GM21619 (cell line): ENCODE data around the gene KCND3.

ENCODE experiments used
- ATAC-seq: cut with Tn5 transposase; IDR thresholded peaks from one replicate; pipeline ENCODE4 v1.9.1; 2021; ENCODE audit not compliant: unreplicated experiment

The KCND3 gene

GRCh38 chr1:111959436-111959835 is 30.0 kb downstream of the KCND3 start:
- no peak for ATAC-seq

GRCh38 chr1:111958851-111959250 is 30.6 kb downstream of the KCND3 start:
- no peak for ATAC-seq

GRCh38 chr1:111958075-111958474 is 31.4 kb downstream of the KCND3 start:
- no peak for ATAC-seq

- no peak for ATAC-seq
Measured at GRCh38 chr1:111956155-111956771, 33.2 kb downstream of the KCND3 start.

GRCh38 chr1:111955755-111956154 is 33.7 kb downstream of the KCND3 start:
- ATAC-seq, result no peak

GRCh38 chr1:111953797-111954196 is 35.7 kb downstream of the KCND3 start:
- ATAC-seq, result no peak

GRCh38 chr1:111952125-111952657 is 37.3 kb downstream of the KCND3 start:
- no peak for ATAC-seq

- no peak for ATAC-seq
Measured at GRCh38 chr1:111948209-111949171, 41.0 kb downstream of the KCND3 start.

- ATAC-seq, result no peak
Measured at GRCh38 chr1:111943846-111944749, 45.4 kb downstream of the KCND3 start.

- no peak for ATAC-seq
Measured at GRCh38 chr1:111943066-111943465, 46.4 kb downstream of the KCND3 start.

GRCh38 chr1:111938536-111938935 is 50.9 kb downstream of the KCND3 start:
- no peak for ATAC-seq

GRCh38 chr1:111938123-111938522 is 51.3 kb downstream of the KCND3 start:
- no peak for ATAC-seq

- no peak for ATAC-seq
Measured at GRCh38 chr1:111937147-111937725, 52.2 kb downstream of the KCND3 start.

- ATAC-seq, result no peak
Measured at GRCh38 chr1:111934106-111934852, 55.2 kb downstream of the KCND3 start.

GRCh38 chr1:111930356-111930755 is 59.1 kb downstream of the KCND3 start:
- ATAC-seq, result no peak

GRCh38 chr1:111928531-111928930 is 60.9 kb downstream of the KCND3 start:
- no peak for ATAC-seq

- no peak for ATAC-seq
Measured at GRCh38 chr1:111927652-111928051, 61.8 kb downstream of the KCND3 start.

- no peak for ATAC-seq
Measured at GRCh38 chr1:111924786-111925185, 64.7 kb downstream of the KCND3 start.

GRCh38 chr1:111923766-111924165 is 65.7 kb downstream of the KCND3 start:
- ATAC-seq, result no peak

GRCh38 chr1:111921948-111922347 is 67.5 kb downstream of the KCND3 start:
- no peak for ATAC-seq
